ENCODE results near the gene USE1. TPM values are rescaled to one million over a fixed set of nuclear protein-coding genes. Genes with fewer than 3 reads are reported as not detected.
"Not testable (repeated sequence)": the region's sequence is repeated elsewhere in the genome, so short reads cannot be mapped to it uniquely, and the experiment has no call there.

Gene USE1
- total RNA-seq, 1 donor: 27.8 TPM

GRCh38 chr19:17180997-17181702 is 34.0 kb upstream of the USE1 start:
- DNase-seq (ENCODE audit: low read depth): no peak
- no peak for TF ChIP-seq CTCF (IDR thresholded peaks at IDR 0.05; ENCODE audit: insufficient read depth, low read length)

GRCh38 chr19:17183271-17183761 is 31.8 kb upstream of the USE1 start:
- TF ChIP-seq CTCF (IDR thresholded peaks at IDR 0.05; ENCODE audit: insufficient read depth, low read length): no peak
- DNase-seq (ENCODE audit: low read depth): no peak
- H3K4me3 ChIP-seq (ENCODE audit: low read depth, low read length): no peak overlapping the region

More at GRCh38 chr19:17180997-17181702, 34.0 kb upstream of the USE1 start:
- H3K4me3 ChIP-seq (ENCODE audit: low read depth, low read length): no peak overlapping the region

- no peak overlapping the region for H3K4me3 ChIP-seq (ENCODE audit: low read depth, low read length)
- DNase-seq (ENCODE audit: low read depth): no peak
- TF ChIP-seq CTCF (IDR thresholded peaks at IDR 0.05; ENCODE audit: insufficient read depth, low read length): no peak
Observed at GRCh38 chr19:17183858-17184321, 31.3 kb upstream of the USE1 start.

GRCh38 chr19:17184371-17184841 is 30.8 kb upstream of the USE1 start:
- TF ChIP-seq CTCF (IDR thresholded peaks at IDR 0.05; ENCODE audit: insufficient read depth, low read length): no peak
- no peak for DNase-seq (ENCODE audit: low read depth)

GRCh38 chr19:17185590-17185989 is 29.6 kb upstream of the USE1 start:
- no peak for DNase-seq (ENCODE audit: low read depth)
- no peak overlapping the region for H3K4me3 ChIP-seq (ENCODE audit: low read depth, low read length)
- TF ChIP-seq CTCF (IDR thresholded peaks at IDR 0.05; ENCODE audit: insufficient read depth, low read length): no peak

More at GRCh38 chr19:17184371-17184841, 30.8 kb upstream of the USE1 start:
- no peak overlapping the region for H3K4me3 ChIP-seq (ENCODE audit: low read depth, low read length)

- not testable (repeated sequence) for H3K4me3 ChIP-seq (ENCODE audit: low read depth, low read length); DNase-seq (ENCODE audit: low read depth)
Observed at GRCh38 chr19:17191736-17192135, 23.4 kb upstream of the USE1 start.

GRCh38 chr19:17192751-17193150 is 22.4 kb upstream of the USE1 start:
- TF ChIP-seq CTCF (IDR thresholded peaks at IDR 0.05; ENCODE audit: insufficient read depth, low read length): no peak
- no peak for DNase-seq (ENCODE audit: low read depth)
- no peak overlapping the region for H3K4me3 ChIP-seq (ENCODE audit: low read depth, low read length)

Measured in fibroblast of the aortic adventitia (primary cell).